HCT116 (cell line): ENCODE data around the gene DCP1A. TPM values are rescaled to one million over a fixed set of nuclear protein-coding genes. Genes with fewer than 3 reads are reported as not detected.

Experiments used
- ATAC-seq: fragments of 200-7000 bp; cut with Tn5 transposase; 2 replicates; pipeline ENCODE4 v1.9.1; 2020; ENCODE audit warnings: mild to moderate bottlenecking, moderate library complexity
- BruUV-seq: library from RNA; stranded (reverse); fragments of 400-500 nt; replicated peaks from 2 replicates; lab custom pipeline; 2021; lab: Mats Ljungman, UMichigan
- CTCF ChIA-PET: fragments of 300-600 bp; sonication (Branson Sonifier 250); formaldehyde crosslinking; loops from one replicate; lab custom pipeline; 2021; ENCODE audit warnings: antibody characterized with exemption; lab: Charles Lee
- POLR2A ChIA-PET: fragments of 300-600, 350-600 bp; sonication (Branson Sonifier 250); formaldehyde crosslinking; loops from one replicate; lab custom pipeline; 2021; ENCODE audit warnings: antibody characterized with exemption; lab: Charles Lee
- RAD21 ChIA-PET, 2 experiments: fragments of 300-600 bp; sonication (Branson Sonifier 250); formaldehyde crosslinking; loops; one replicate each; lab custom pipeline; 2023; ENCODE audit warnings: low total read pairs in 2 of 2; ENCODE audit not compliant: uncharacterized antibody in 2 of 2, unreplicated experiment in 2 of 2, low non-redundant PET in 1 of 2; lab: Charles Lee
- DNase-seq: peaks from one replicate; pipeline ENCODE4 v3.0.0-alpha.2; 2010; ENCODE audit warnings: low read depth, low spot score
- H2AFZ ChIP-seq: fragments of 200-600 bp; shearing (Covaris generic), sonication (generic); 2 replicates; pipeline ENCODE4 v1.6.1; 2017; ENCODE audit warnings: low read depth, mixed run types, mixed read lengths, antibody characterized with exemption, low read length; ENCODE audit not compliant: poor library complexity, severe bottlenecking
- H3K27ac ChIP-seq: 2 replicates; pipeline ENCODE4 v1.5.1; 2012; ENCODE audit warnings: low read depth, low read length
- H3K27me3 ChIP-seq: fragments of 200-600 bp; sonication (generic); 2 replicates; pipeline ENCODE4 v1.6.1; 2016; ENCODE audit warnings: mixed run types, low read length, mixed read lengths; ENCODE audit not compliant: insufficient read depth
- H3K36me3 ChIP-seq, 2 experiments: fragments of 200-500 bp in 1 of 2; fragments of 200-600 bp in 1 of 2; sonication (Bioruptor generic) in 1 of 2; sonication (generic) in 1 of 2; 2 replicates each; pipeline versions ENCODE4 v1.5.1 to v1.6.1; 2014 to 2016; ENCODE audit warnings: low read length in 2 of 2, inconsistent platforms in 1 of 2, mixed read lengths in 1 of 2, mixed run types in 1 of 2; ENCODE audit not compliant: insufficient read depth in 2 of 2, control insufficient read depth in 1 of 2
- H3K4me1 ChIP-seq, 2 experiments: fragments of 200-600 bp in 1 of 2; sonication (generic) in 1 of 2; 2 replicates each; pipeline versions ENCODE4 v1.5.1 to v1.6.1; 2012 to 2017; ENCODE audit warnings: low read length in 2 of 2, inconsistent platforms in 1 of 2, mild to moderate bottlenecking in 1 of 2, mixed read lengths in 1 of 2, mixed run types in 1 of 2, moderate library complexity in 1 of 2; ENCODE audit not compliant: insufficient read depth in 2 of 2, control insufficient read depth in 1 of 2
- H3K4me2 ChIP-seq: fragments of 200-600 bp; sonication (generic); 2 replicates; pipeline ENCODE4 v1.6.1; 2017; ENCODE audit warnings: mixed run types, low read length, mixed read lengths
- H3K4me3 ChIP-seq, 2 experiments: fragments of 200-600 bp in 1 of 2; sonication (generic) in 1 of 2; replicated peaks in 1 of 2; 2 replicates each; pipeline ENCODE4 v1.5.1; 2011 to 2016; ENCODE audit warnings: low read length in 2 of 2, control low read depth in 1 of 2, low read depth in 1 of 2, mild to moderate bottlenecking in 1 of 2, mixed read lengths in 1 of 2, mixed run types in 1 of 2
- H3K79me2 ChIP-seq: fragments of 200-600 bp; sonication (generic); 2 replicates; pipeline ENCODE4 v1.6.1; 2017; ENCODE audit warnings: mild to moderate bottlenecking, mixed run types, low read length, moderate library complexity, mixed read lengths; ENCODE audit not compliant: insufficient read depth
- H3K9ac ChIP-seq: fragments of 200-600 bp; sonication (generic); 2 replicates; pipeline ENCODE4 v1.6.1; 2016; ENCODE audit warnings: low read length, mixed read lengths
- H3K9me2 ChIP-seq: fragments of 200-600 bp; sonication (generic), shearing (Covaris generic); 2 replicates; pipeline ENCODE4 v1.6.1; 2017; ENCODE audit warnings: mixed run types, mild to moderate bottlenecking, moderate library complexity; ENCODE audit not compliant: insufficient read depth
- H3K9me3 ChIP-seq, 2 experiments: fragments of 200-500 bp in 1 of 2; fragments of 200-600 bp in 1 of 2; sonication (Bioruptor generic) in 1 of 2; sonication (generic) in 1 of 2; 2 replicates each; pipeline ENCODE4 v1.6.1; 2014 to 2017; ENCODE audit warnings: low read length in 2 of 2, mixed read lengths in 2 of 2, inconsistent platforms in 1 of 2, low read depth in 1 of 2, mild to moderate bottlenecking in 1 of 2, mixed run types in 1 of 2, moderate library complexity in 1 of 2; ENCODE audit not compliant: control insufficient read depth in 1 of 2, insufficient read depth in 1 of 2
- H4K20me1 ChIP-seq: fragments of 200-600 bp; sonication (generic), shearing (Covaris generic); 2 replicates; pipeline ENCODE4 v1.6.1; 2017; ENCODE audit warnings: mixed run types, mild to moderate bottlenecking, moderate library complexity; ENCODE audit not compliant: insufficient read depth
- ATF3 ChIP-seq: IDR thresholded peaks from 2 replicates; pipeline ENCODE4 v1.6.1; 2012
- EGR1 ChIP-seq: IDR thresholded peaks from 2 replicates; pipeline ENCODE4 v1.6.1; 2012; ENCODE audit warnings: low read depth
- ELF1 ChIP-seq: IDR thresholded peaks from 2 replicates; pipeline ENCODE4 v1.6.1; 2012; ENCODE audit warnings: low read depth, borderline replicate concordance
- EZH2phosphoT487 ChIP-seq: fragments of 200-600 bp; IDR thresholded peaks from 2 replicates; pipeline ENCODE4 v1.6.1; 2018; ENCODE audit warnings: antibody characterized with exemption, borderline replicate concordance
- JUND ChIP-seq: IDR thresholded peaks from 2 replicates; pipeline ENCODE4 v1.6.1; 2012
- POLR2A ChIP-seq: IDR thresholded peaks from 2 replicates; pipeline ENCODE4 v1.7.0; 2011; ENCODE audit warnings: borderline replicate concordance; ENCODE audit not compliant: insufficient read depth, insufficient read length; ENCODE audit errors: extremely low read depth
- RAD21 ChIP-seq: IDR thresholded peaks from 2 replicates; pipeline ENCODE4 v1.6.1; 2012; ENCODE audit warnings: low read depth, mild to moderate bottlenecking
- SIN3A ChIP-seq: IDR thresholded peaks from 2 replicates; pipeline ENCODE4 v1.6.1; 2012; ENCODE audit warnings: low read depth
- SRF ChIP-seq: IDR thresholded peaks from 2 replicates; pipeline ENCODE4 v1.6.1; 2012; ENCODE audit warnings: low read depth
- TCF7L2 ChIP-seq: IDR thresholded peaks from 2 replicates; pipeline ENCODE4 v1.7.0; 2011; ENCODE audit warnings: borderline replicate concordance, inconsistent platforms; ENCODE audit not compliant: insufficient read depth, insufficient read length; ENCODE audit errors: extremely low read depth
- YY1 ChIP-seq: IDR thresholded peaks from 2 replicates; pipeline ENCODE4 v1.6.1; 2011; ENCODE audit warnings: low read length, low read depth, moderate library complexity, mild to moderate bottlenecking; ENCODE audit not compliant: insufficient replicate concordance; ENCODE audit errors: extremely low read depth
- ZNF274 ChIP-seq: fragments of 200-500 bp; sonication (Bioruptor generic); IDR thresholded peaks from 2 replicates; pipeline ENCODE4 v1.6.1; 2014; ENCODE audit warnings: mild to moderate bottlenecking, low read depth, low read length, inconsistent platforms
- intact Hi-C: fragments of 100-400 bp; cut with micrococcal nuclease; formaldehyde crosslinking; loops from 2 replicates; pipeline ENCODE4 v1.10.0; 2022
- total RNA-seq: library from RNA; stranded (reverse); gene quantifications from one replicate; pipeline ENCODE4 v1.2.1, GENCODE V29; 2021; ENCODE audit not compliant: unreplicated experiment
- TF ChIP-seq, protein P1 (sequence below): IDR thresholded peaks from 2 replicates; pipeline ENCODE4 v1.6.1; 2011; ENCODE audit warnings: mild to moderate bottlenecking, low read length, moderate library complexity; ENCODE audit not compliant: insufficient replicate concordance; ENCODE audit errors: extremely low read depth

The DCP1A gene
- total RNA-seq, 1 experiment from 2014 or later, result 33.2 TPM

DNA sequence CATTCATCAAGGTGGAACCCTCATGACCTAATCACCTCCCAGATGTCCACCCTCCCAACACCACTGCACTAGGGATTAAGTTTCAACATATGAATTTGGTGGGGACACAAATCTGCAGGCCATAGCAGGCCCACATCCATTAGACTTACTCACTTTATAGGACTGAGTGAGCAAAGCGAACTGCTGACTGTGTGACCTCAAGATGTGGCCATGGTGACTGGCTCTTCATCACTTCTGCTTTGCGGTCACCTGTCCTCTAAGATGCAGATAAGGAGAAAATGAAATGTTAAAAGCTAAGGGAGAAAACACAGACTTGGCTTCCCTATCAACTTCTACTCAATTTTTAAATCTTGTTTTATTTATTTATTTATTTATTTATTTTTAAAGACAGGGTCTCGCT is 14.5 kb upstream of the DCP1A start:
- Histone ChIP-seq H4K20me1 (no peaks in the 10 kb centered on the region), H3K27me3 (no peaks in the 10 kb centered on the region), H3K4me2 (no peak overlapping the region), H3K9me3 (no peaks in the 10 kb centered on the region), H3K4me3 (no peak overlapping the region), H2AFZ (no peak overlapping the region), H3K4me1 (no peaks in the 10 kb centered on the region), H3K9ac (no peak overlapping the region), H3K79me2 (no peaks in the 10 kb centered on the region), H3K9me2 (no peaks in the 10 kb centered on the region), H3K36me3 (no peaks in the 10 kb centered on the region), H3K27ac (no peak overlapping the region)
- intact Hi-C loops, result no loop called here
- ChIA-PET POLR2A (no interaction called here), RAD21 (no interaction called here), CTCF (no interaction called here)
- no TSS peak for BruUV-seq
- TF ChIP-seq EZH2phosphoT487 (no peak), RAD21 (no peak), SRF (no peak), ATF3 (no peak)
- DNase-seq, result no peak
- no peak for ATAC-seq

DNA sequence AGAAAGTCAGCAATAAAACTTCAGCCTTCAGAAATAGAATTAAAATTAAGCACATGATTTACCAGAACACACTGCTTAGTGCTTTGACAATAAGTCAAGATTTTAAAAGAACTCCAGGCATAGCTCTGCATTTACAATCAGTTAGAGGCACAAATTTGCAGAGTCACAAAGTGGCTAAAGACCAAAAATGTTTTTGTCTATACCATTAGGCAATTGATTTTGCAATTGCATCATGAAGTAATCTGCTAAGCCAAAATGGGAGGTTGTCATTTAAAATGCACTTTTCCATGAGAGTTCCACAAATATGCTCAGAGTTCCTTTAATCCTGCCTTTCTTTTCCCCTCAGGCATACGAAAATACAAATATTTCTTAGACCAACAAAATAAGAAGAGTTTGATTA is 10.1 kb upstream of the DCP1A start:
- H4K20me1 ChIP-seq, result no peaks in the 10 kb centered on the region

More for the DNA sequence above, 10.1 kb upstream of the DCP1A start:
- Histone ChIP-seq H3K9me3 (no peaks in the 10 kb centered on the region), H3K4me3 (no peak overlapping the region), H3K4me1 (peaks cover 0 to 5% of the 10 kb centered on the region in 2 experiments; a peak in 1 of 4 replicates), H3K27ac (no peak overlapping the region), H3K9ac (no peak overlapping the region), H3K4me2 (no peak overlapping the region), H3K79me2 (no peaks in the 10 kb centered on the region), H3K9me2 (no peaks in the 10 kb centered on the region), H3K36me3 (no peaks in the 10 kb centered on the region), H2AFZ (no peak overlapping the region), H3K27me3 (no peaks in the 10 kb centered on the region)
- ChIA-PET RAD21 (no interaction called here), POLR2A (interaction anchor here (1.3 kb wide), 1 partner anchor 10 kb away, joined by 5 read pairs; the partner anchor contains the start of gene DCP1A), CTCF (no interaction called here)
- ATAC-seq (no peak), DNase-seq (no peak)
- BruUV-seq, result no TSS peak
- TF ChIP-seq YY1, result no peak
- no peak for TF ChIP-seq JUND
- no peak for TF ChIP-seq TCF7L2
- TF ChIP-seq EGR1, result no peak
- TF ChIP-seq ELF1, result no peak
- no peak for TF ChIP-seq SIN3A
- no peak for TF ChIP-seq ZNF274
- TF ChIP-seq, protein P1, sequence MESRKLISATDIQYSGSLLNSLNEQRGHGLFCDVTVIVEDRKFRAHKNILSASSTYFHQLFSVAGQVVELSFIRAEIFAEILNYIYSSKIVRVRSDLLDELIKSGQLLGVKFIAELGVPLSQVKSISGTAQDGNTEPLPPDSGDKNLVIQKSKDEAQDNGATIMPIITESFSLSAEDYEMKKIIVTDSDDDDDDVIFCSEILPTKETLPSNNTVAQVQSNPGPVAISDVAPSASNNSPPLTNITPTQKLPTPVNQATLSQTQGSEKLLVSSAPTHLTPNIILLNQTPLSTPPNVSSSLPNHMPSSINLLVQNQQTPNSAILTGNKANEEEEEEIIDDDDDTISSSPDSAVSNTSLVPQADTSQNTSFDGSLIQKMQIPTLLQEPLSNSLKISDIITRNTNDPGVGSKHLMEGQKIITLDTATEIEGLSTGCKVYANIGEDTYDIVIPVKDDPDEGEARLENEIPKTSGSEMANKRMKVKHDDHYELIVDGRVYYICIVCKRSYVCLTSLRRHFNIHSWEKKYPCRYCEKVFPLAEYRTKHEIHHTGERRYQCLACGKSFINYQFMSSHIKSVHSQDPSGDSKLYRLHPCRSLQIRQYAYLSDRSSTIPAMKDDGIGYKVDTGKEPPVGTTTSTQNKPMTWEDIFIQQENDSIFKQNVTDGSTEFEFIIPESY, result no peak
- TF ChIP-seq EZH2phosphoT487, result no peak
- no peak for TF ChIP-seq SRF
- TF ChIP-seq POLR2A, result no peak
- intact Hi-C loops, result loop anchor here (10.0 kb wide), 1 partner anchor 537 kb away; the partner anchor contains the start of gene SELENOK
